ENCODE results near the gene MAGIX. TPM values are rescaled to one million over a fixed set of nuclear protein-coding genes. Genes with fewer than 3 reads are reported as not detected.

Gene MAGIX
- total and polyA plus RNA-seq, 2 experiments from 2014 or later, result 0.66 to 0.83 TPM

DNA sequence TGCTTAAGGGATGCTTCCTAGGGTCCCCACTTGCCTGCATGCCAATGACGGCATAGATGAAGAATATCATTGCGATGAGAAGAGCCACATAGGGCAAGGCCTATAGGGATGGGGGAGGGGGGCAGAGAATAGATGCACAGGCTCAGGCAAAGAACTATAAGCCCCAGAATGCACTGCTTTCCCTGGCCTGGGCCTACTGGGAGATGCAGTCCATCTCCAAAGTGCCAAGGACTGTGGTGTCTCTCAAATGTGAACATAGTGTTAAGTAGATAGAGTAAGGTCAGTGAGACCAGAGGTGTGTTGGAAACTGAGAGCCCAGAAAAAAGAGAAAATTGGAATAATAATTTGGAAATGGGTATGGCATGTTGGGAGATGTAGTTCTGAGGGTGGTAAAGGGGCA, 49.7 kb downstream of the MAGIX start:
- TF ChIP-seq, protein P1, sequence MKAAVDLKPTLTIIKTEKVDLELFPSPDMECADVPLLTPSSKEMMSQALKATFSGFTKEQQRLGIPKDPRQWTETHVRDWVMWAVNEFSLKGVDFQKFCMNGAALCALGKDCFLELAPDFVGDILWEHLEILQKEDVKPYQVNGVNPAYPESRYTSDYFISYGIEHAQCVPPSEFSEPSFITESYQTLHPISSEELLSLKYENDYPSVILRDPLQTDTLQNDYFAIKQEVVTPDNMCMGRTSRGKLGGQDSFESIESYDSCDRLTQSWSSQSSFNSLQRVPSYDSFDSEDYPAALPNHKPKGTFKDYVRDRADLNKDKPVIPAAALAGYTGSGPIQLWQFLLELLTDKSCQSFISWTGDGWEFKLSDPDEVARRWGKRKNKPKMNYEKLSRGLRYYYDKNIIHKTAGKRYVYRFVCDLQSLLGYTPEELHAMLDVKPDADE (IDR thresholded peaks at IDR 0.05), result 0 out of 2 replicates have a peak, but pooled peaks have one; percentile 55
- TF ChIP-seq, protein P2, sequence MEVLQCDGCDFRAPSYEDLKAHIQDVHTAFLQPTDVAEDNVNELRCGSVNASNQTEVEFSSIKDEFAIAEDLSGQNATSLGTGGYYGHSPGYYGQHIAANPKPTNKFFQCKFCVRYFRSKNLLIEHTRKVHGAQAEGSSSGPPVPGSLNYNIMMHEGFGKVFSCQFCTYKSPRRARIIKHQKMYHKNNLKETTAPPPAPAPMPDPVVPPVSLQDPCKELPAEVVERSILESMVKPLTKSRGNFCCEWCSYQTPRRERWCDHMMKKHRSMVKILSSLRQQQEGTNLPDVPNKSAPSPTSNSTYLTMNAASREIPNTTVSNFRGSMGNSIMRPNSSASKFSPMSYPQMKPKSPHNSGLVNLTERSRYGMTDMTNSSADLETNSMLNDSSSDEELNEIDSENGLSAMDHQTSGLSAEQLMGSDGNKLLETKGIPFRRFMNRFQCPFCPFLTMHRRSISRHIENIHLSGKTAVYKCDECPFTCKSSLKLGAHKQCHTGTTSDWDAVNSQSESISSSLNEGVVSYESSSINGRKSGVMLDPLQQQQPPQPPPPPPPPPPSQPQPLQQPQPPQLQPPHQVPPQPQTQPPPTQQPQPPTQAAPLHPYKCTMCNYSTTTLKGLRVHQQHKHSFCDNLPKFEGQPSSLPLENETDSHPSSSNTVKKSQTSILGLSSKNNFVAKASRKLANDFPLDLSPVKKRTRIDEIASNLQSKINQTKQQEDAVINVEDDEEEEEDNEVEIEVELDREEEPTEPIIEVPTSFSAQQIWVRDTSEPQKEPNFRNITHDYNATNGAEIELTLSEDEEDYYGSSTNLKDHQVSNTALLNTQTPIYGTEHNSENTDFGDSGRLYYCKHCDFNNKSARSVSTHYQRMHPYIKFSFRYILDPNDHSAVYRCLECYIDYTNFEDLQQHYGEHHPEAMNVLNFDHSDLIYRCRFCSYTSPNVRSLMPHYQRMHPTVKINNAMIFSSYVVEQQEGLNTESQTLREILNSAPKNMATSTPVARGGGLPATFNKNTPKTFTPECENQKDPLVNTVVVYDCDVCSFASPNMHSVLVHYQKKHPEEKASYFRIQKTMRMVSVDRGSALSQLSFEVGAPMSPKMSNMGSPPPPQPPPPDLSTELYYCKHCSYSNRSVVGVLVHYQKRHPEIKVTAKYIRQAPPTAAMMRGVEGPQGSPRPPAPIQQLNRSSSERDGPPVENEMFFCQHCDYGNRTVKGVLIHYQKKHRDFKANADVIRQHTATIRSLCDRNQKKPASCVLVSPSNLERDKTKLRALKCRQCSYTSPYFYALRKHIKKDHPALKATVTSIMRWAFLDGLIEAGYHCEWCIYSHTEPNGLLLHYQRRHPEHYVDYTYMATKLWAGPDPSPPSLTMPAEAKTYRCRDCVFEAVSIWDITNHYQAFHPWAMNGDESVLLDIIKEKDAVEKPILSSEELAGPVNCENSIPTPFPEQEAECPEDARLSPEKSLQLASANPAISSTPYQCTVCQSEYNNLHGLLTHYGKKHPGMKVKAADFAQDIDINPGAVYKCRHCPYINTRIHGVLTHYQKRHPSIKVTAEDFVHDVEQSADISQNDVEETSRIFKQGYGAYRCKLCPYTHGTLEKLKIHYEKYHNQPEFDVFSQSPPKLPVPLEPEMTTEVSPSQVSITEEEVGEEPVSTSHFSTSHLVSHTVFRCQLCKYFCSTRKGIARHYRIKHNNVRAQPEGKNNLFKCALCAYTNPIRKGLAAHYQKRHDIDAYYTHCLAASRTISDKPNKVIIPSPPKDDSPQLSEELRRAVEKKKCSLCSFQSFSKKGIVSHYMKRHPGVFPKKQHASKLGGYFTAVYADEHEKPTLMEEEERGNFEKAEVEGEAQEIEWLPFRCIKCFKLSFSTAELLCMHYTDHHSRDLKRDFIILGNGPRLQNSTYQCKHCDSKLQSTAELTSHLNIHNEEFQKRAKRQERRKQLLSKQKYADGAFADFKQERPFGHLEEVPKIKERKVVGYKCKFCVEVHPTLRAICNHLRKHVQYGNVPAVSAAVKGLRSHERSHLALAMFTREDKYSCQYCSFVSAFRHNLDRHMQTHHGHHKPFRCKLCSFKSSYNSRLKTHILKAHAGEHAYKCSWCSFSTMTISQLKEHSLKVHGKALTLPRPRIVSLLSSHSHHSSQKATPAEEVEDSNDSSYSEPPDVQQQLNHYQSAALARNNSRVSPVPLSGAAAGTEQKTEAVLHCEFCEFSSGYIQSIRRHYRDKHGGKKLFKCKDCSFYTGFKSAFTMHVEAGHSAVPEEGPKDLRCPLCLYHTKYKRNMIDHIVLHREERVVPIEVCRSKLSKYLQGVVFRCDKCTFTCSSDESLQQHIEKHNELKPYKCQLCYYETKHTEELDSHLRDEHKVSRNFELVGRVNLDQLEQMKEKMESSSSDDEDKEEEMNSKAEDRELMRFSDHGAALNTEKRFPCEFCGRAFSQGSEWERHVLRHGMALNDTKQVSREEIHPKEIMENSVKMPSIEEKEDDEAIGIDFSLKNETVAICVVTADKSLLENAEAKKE (CRISPR knock-in tag; IDR thresholded peaks at IDR 0.05), result no peak
- no peak for DNase-seq (ENCODE audit: low spot score)
- Mint-ChIP-seq H3K4me3 (no peak overlapping the region), H3K36me3 (ENCODE audit: low read depth) (no peaks in the 10 kb centered on the region), H3K27me3 (ENCODE audit: insufficient read depth, low read depth, poor library complexity) (peaks cover 2% of the 10 kb centered on the region), H3K27ac (no peak overlapping the region), H3K4me1 (no peaks in the 10 kb centered on the region; the same call in 2 of the 3 replicates), H3K9me3 (no peaks in the 10 kb centered on the region)
- Histone ChIP-seq H3K4me2 (no peak overlapping the region), H3K9me2 (ENCODE audit: insufficient read depth) (no peaks in the 10 kb centered on the region), H3F3A (replicated peaks; ENCODE audit: low read depth) (no peaks in the 10 kb centered on the region), H4K20me1 (replicated peaks; ENCODE audit: insufficient read depth) (no peaks in the 10 kb centered on the region), H3K27ac (ENCODE audit: low read depth) (no peak overlapping the region), H3K4me3 (no peak overlapping the region), H3K4me1 (ENCODE audit: insufficient read depth) (no peaks in the 10 kb centered on the region; the same call in 1 of the 2 replicates), H3K27me3 (ENCODE audit: insufficient read depth) (no peaks in the 10 kb centered on the region), H2AFZ (no peak overlapping the region), H3K79me2 (replicated peaks; ENCODE audit: insufficient read depth) (no peaks in the 10 kb centered on the region), H3K36me3 (ENCODE audit: insufficient read depth) (no peaks in the 10 kb centered on the region)
- no peak for ATAC-seq

DNA sequence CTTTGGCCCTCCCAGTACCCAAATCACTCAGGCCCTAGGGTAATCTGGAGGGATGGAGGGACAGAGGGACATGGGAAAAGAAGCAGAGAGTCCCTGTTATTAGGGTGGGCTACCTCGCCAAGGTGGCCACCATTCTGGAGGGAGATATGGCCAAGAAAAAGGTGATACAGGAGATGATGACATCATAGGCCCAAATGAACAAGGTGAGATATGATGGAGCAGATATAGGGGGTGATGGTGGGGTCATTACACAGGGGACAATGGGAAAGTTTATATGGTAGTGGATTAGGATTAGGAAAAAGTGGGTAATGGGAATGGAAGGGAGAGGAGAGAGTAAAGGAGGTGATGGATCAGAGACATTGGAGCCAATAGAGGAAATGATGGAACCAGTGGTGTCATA, 50.3 kb downstream of the MAGIX start:
- H3K4me2 ChIP-seq, result no peak overlapping the region
- DNase-seq (ENCODE audit: low spot score), result no peak
- no peak for ATAC-seq
- no peaks in the 10 kb centered on the region for H4K20me1 ChIP-seq (replicated peaks; ENCODE audit: insufficient read depth)
- H3K36me3 Mint-ChIP-seq (ENCODE audit: low read depth), result no peaks in the 10 kb centered on the region
- no peak overlapping the region for H3K4me3 Mint-ChIP-seq
- H3K27me3 ChIP-seq (ENCODE audit: insufficient read depth), result no peaks in the 10 kb centered on the region
- H3K27me3 Mint-ChIP-seq (ENCODE audit: insufficient read depth, low read depth, poor library complexity), result peaks cover 2% of the 10 kb centered on the region
- H3F3A ChIP-seq (replicated peaks; ENCODE audit: low read depth), result no peaks in the 10 kb centered on the region
- H3K4me1 ChIP-seq (ENCODE audit: insufficient read depth), result no peaks in the 10 kb centered on the region; the same call in 1 of the 2 replicates
- H2AFZ ChIP-seq, result no peak overlapping the region
- no peaks in the 10 kb centered on the region for H3K36me3 ChIP-seq (ENCODE audit: insufficient read depth)
- H3K27ac ChIP-seq (ENCODE audit: low read depth), result no peak overlapping the region
- H3K9me2 ChIP-seq (ENCODE audit: insufficient read depth), result no peaks in the 10 kb centered on the region
- no peaks in the 10 kb centered on the region for H3K79me2 ChIP-seq (replicated peaks; ENCODE audit: insufficient read depth)
- TF ChIP-seq, protein P2 (CRISPR knock-in tag; IDR thresholded peaks at IDR 0.05), result no peak
- TF ChIP-seq NANOG (IDR thresholded peaks at IDR 0.05; ENCODE audit: borderline replicate concordance) (no peak), ZNF331 (CRISPR knock-in tag; IDR thresholded peaks at IDR 0.05; ENCODE audit: low read depth) (no peak), EZH2phosphoT487 (IDR thresholded peaks at IDR 0.05; ENCODE audit: unreplicated experiment) (no peak)
- H3K9me3 Mint-ChIP-seq, result no peaks in the 10 kb centered on the region
- H3K4me3 ChIP-seq, result no peak overlapping the region
- H3K4me1 Mint-ChIP-seq, result no peaks in the 10 kb centered on the region; the same call in 2 of the 3 replicates
- H3K27ac Mint-ChIP-seq, result no peak overlapping the region
